CD4-positive, alpha-beta T cell treated with Interleukin-4 for 1 hour (primary cell): ENCODE results near the gene C10orf53.

Source experiments
- DNase-seq, 2 donors: peaks; one replicate each; pipeline ENCODE4 v3.0.0-alpha.2; 2020 to 2022

C10orf53 gene

DNA sequence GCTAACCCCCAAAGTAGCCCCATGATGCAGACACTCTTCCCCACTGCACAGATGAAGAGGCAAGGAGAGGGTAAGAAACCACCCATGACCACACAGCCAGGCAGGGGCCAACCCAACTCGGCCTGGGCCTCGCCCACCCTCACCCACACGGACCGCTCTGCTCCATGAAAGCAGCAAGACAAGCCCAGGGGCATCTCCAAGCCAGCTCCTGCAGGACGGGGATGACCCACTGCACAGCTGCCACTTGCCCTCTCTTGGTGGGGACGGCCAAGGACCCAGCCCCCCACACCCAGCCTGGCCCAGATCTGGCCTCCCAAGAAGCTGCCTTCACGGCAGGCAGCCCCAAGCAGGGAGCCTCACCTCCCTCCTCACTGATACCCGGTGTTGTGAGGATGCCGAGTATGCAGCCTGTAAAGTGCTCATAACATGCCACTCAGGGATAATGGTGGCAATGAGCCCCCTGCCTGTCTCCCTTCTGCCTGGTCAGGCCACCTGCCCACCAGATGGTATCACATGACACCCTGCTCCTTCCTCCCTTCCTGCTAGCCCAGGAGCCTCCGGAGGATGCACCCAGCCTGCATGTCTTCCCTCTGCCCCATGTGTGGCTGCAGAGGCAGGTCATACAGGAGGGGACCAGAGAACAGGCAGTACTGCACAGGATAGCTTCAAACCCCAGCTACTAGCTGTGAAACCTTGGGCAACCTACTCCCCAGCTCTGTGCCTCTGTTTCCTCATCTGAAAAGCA, 59.3 kb downstream of the C10orf53 start:
- DNase-seq, result no peak

DNA sequence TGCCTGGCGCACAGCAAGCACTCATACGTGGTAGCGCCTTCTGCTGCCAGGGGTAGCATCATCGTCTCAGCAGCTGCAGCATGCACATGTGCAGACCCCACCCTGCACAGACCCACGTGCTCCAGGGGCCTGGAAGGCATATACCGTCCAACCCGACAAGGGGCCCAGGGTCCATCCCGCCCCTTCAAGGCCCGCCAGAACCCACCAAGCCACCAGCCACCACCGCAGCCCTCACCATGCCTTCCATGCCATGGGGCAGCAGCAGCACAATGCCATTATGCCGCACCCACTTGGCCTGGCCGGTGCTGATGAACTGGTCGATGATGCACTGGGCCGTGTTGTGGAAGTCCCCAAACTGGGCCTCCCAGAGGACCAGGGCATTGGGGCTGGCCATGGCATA, 60.0 kb downstream of the C10orf53 start:
- DNase-seq, result no peak

DNA sequence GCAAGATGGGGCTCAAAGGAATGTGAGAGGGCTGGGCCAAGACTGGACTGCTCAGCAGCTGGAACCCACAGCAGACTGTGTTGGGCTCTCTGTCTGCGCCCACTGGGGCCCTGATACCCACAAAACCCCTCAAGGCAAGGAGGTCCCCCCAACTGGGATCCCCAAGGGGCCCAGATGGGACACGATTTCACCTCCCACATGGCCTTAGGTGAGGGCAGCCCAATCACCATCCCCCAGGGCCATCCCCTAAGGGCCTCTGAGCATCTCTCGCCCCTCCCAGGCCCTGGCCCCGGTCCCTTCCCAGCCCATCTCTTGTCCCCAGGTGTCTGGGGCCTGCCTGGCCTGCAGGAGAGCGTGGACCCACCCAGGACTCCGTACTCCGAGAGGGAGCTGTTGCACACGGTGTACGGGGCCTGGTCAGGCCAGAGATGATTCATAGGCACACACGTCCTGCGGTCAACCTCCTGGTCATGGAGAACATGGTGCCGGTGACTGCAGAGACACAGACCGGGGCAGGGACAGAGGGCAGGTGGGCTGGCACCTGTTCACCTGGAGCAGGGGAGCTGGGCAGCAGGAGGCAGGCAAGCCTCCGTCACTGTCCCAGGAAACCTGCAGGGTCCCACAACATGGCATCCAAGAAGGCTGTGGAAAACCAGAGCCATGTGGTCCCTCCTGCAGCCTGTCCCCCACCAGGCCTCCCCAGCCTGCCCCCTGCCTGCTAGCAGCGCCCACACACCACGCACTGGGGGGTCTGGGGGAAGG, 61.1 kb downstream of the C10orf53 start:
- DNase-seq, result no peak

DNA sequence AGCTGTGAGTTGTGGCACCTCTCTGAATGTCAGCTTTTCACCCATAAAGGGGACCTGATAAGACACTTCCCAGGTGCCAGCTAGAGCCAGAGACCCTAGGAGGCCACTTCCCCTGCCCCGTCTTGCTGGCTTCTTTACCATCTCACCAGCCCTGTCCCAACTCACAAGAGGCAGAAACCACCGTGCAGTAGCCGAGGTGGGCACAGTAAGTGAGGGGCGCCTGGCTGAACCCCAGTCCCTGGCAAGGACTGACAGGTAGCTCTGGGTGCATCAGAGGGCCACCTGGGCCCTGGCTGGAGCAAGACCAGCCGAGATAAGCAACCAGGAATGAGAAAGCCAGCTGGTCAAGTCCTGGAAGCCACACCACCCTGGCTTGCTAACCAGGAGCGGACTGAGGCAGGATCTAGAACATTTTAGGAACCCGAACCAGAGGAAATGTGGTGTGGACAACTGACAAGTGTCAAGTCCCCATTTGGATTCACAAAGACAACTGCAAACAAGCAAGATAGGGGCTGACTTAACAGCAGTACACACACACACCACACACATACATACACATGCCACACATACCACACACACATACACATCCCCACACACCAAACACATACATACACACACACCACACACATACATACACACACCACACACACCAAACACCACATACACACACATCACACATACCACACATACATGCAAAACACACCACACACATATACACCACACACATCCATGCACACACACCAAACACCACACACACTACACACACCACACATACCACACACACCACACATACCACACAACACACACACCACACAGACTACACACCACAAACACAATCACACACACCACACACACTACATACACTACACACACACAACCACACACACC, 61.9 kb downstream of the C10orf53 start:
- no peak for DNase-seq

DNA sequence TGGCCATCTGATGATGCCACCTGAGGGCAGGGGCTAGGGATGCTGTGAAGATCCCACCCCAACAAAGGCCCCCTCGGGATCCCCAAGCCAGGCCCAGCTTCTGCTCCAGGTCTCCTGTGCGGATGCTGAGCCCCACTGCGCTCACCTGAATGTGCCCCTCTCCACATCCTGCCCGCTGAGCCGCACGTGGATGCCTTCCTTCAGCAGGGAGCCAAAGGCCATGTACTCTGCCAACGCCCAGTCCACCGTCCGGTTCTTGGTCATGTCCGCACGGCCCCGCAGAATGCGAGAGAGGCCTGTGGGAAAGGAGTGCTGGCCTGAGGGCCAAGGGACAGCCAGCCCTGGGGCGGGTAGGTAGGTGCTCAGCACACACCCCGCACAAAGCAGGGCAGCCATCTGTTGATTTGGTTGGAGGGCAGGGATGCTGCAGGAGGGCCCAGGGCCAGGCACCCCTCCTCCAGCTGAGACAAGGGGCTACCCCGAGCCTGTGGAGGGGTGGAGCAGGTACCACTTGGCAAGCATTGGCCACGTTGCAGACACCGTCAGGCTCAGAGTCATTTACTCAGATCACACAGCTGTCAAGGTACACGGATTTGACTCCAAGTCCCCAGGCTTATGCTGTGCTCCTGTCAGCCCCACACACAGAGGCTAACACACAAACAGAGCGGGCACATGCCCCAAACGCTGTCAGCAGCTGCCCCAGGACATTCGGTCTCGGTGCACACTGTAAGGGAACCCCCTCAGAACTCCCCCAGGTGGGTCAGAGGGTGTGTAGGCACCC, 63.4 kb downstream of the C10orf53 start:
- DNase-seq, result no peak

DNA sequence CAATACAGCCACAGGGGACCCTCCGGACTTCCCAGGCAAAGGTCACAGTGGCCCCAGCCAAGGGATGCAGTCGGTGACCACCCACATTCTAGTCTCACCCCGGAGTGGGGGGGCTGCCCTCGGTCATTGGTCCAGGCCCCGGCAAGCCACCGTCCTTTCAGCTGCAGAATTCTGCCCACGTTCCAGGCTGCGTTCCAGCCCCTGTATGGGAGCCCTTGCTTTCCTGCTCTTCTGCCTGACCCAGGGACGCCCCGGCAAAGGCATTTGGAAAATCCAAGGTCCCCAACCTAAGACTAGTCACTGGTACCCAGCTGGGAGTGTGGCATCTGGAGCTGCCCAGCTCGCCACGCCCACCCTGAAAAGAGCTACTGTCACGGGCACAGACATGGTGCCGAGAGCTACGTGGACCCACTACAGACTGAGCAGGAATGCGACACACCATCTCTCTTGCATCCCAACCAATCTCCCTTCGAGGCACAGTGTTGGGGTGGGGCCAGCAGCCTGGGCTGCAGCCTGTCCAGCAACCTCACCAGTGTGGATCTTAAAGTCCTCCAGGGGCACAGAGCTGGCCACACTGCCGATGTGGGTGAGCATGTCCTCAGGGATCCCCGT, 64.1 kb downstream of the C10orf53 start:
- DNase-seq, result no peak

DNA sequence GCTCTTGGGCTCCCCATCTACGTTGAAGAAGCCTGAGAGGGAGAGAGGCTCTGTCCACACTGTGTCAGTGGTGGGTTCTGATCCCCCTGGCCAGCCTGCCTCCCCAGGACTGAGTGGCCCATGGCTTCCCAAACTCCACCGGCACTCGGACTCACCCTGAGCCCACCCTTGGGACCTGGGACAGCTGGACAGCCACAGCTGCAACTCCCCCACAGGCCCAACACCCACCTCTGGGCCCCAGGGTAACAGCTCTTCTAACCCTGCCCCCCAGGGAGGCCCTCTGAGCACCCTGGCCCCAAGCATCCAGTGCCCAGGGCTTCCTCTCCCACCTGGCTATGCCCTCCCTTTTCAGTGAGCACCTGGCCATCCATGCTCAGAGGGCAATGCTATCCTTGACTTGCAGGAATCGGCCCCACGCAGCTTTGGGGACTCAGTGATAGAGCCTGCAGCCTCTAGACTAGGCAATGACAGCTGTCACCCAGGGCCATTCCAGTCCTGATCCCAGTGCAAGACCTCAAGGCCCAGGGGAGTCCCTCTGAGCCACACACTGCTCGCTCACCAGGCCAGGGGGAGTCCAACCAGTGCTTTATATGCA, 64.7 kb downstream of the C10orf53 start:
- no peak for DNase-seq

DNA sequence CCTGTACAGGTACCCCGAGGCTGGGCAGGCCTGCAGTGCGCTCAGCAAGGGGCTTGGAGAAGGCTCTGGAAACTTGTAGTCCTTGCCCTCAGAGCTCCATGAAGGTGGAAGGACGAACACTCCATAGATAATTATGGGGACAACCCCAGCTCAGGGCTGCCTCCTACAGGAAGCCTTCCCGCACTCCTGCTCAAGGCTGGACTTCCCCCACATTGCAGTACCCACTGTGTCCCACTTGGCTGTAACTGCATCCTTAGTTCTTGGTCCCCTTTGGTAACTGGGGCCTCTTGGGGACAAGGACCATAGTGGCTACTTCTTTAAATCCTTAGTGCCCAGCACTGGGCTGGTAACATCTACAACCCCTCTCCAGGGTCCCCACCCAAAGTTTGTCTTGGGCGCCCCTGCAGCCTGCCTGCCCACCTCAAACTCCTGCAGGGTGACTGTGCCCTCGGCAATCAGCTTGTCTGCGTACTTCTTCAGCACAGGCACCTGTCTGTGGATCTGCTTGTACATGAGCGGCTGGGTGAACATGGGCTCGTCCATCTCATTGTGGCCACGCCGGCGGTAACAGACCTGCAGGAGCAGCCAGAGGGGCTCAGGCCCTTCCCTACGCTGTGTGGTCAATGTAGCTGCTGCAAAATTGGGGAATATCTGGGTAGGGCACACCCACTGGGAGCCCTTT, 65.6 kb downstream of the C10orf53 start:
- DNase-seq, result no peak

DNA sequence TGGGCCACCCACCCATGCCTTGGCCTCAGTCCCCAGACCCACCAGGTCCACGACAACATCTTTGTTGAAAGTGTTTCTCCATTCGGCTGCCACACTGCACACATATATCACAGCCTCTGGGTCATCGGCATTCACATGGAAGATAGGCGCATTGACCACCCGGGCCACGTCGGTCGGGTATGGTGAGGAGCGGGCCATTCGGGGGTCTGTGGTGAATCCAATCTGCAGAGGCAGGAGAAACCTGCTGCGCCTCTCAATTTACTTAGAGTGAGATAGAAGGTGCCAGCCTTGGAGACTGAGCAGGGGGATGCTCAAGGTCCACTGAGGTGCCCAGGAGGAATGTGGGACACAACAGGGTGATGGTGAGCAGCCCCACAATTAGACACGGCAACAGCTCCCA, 66.3 kb downstream of the C10orf53 start:
- DNase-seq, result no peak

DNA sequence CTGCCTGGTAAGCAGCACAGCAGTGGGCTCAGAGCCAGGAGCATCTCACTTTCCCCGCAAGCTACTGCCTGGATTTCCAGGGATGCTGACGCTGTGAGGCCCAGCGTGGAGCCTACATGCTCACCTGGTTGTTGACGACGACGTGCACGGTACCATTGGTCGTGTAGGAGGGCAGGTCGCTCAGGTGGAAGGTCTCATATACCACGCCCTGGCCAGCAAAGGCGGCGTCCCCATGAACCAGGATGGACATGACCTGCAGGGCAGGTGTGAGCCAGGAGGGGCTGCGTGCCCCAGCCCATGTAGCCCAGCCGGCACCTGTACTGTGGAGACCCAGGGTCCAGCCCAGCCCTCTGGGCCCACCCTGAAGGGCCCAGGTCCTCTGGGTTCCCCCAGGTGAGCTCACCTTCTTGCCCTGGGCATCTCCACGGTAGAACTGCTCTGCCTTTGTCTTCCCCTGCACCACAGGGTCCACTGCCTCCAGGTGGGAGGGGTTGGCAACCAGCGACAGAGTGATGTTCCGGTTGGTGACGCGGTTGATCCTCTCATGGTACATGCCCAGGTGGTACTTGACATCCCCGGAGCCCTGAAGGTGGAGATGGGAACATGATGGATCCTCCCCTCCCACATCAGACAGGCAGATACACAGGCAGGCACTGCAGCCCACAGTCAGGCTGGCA, 67.3 kb downstream of the C10orf53 start:
- no peak for DNase-seq
